K562 treated with DMSO at 1 percent for 4 hours (cell line): ENCODE data around the gene COX19. TPM values are rescaled to one million over a fixed set of nuclear protein-coding genes. Genes with fewer than 3 reads are reported as not detected.

Experiments used
- total RNA-seq: library from RNA; unstranded; fragments of 300-600 nt; gene quantifications from 2 replicates; pipeline ENCODE4 v1.2.3, GENCODE V29; 2022; ENCODE audit not compliant: insufficient read depth

The COX19 gene
- total RNA-seq: 7.4 and 9.3 TPM in 2 replicates

GRCh38 chr7:974820-975681 lies at the start of gene COX19:
TSS of gene COX19 (minus strand) at chr7:975549. CDS start at chr7:975509, 40 bp downstream.

GRCh38 chr7:983004-983615 lies 7.8 kb upstream of the COX19 start, which contains the start of gene CYP2W1:
TSS of gene CYP2W1 (plus strand) at chr7:983181. CDS start at chr7:983212, 31 bp downstream.

GRCh38 chr7:954330-955238 lies 20.8 kb downstream of the COX19 start, which contains the start of gene ADAP1:
TSS of gene ADAP1 (minus strand) at chr7:954680. CDS start at chr7:954477, 203 bp downstream.

Other genes with a start within 250 kb of the COX19 start
- 21.9 and 22.3 TPM in 2 replicates for gene DNAAF5, start 248.8 kb downstream of the COX19 start, total RNA-seq
- gene PRKAR1B, start 248.3 kb downstream of the COX19 start, total RNA-seq: 12.8 and 15.0 TPM in 2 replicates
- gene SUN1, start 143.1 kb downstream of the COX19 start, total RNA-seq: 85.7 and 95.8 TPM in 2 replicates
- gene GET4, start 99.0 kb downstream of the COX19 start, total RNA-seq: 109 and 120 TPM in 2 replicates
- gene ADAP1, start 20.9 kb downstream of the COX19 start, total RNA-seq: 0.75 and 3.4 TPM in 2 replicates
- not detected in 2 replicates for gene CYP2W1, start 7.6 kb upstream of the COX19 start, total RNA-seq
- gene GPR146, start 69.0 kb upstream of the COX19 start, total RNA-seq: 4.1 and 5.4 TPM in 2 replicates
- 1.6 TPM in 1 of 2 replicates, not detected in the other for gene GPER1, start 112.6 kb upstream of the COX19 start, total RNA-seq
- 31.8 and 34.1 TPM in 2 replicates for gene ZFAND2A, start 184.6 kb upstream of the COX19 start, total RNA-seq